SH-SY5Y (cell line): ENCODE data around the gene THSD4.

Experiments
- GATA2 ChIP-seq: IDR thresholded peaks from 2 replicates; pipeline ENCODE4 v1.6.1; 2011; ENCODE audit warnings: mild to moderate bottlenecking, low read depth, low read length
- GATA3 ChIP-seq: IDR thresholded peaks from 2 replicates; pipeline ENCODE4 v1.6.1; 2011; ENCODE audit warnings: low read depth, mild to moderate bottlenecking, low read length, moderate library complexity

DNA sequence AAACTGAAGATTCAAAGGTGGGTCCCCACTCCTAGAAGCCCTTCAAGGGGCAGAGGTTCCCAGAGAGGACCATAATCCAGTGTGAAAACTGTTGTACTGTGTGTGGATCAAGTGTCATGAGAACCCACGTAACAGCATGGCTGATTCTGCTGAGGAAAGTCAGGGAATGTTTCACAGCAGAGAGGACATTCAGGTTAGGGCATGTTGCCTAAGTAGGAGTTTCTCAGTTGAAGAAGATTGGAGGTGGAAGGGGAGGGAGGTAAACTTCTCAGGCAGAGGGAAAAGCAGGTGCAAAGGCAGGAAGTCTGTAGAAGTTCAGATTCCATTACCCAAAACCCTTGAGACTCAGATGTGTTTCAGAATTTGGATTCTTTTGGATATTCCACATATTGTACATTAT lies 448.9 kb downstream of the THSD4 start:
- no peak for TF ChIP-seq GATA2
- TF ChIP-seq GATA3, result no peak
